GM19395 (cell line): ENCODE measurements around the gene CLRN3.

Experiments used
- ATAC-seq: cut with Tn5 transposase; IDR thresholded peaks from one replicate; pipeline ENCODE4 v1.9.1; 2021; ENCODE audit warnings: mild to moderate bottlenecking, moderate library complexity; ENCODE audit not compliant: unreplicated experiment

CLRN3 gene

DNA sequence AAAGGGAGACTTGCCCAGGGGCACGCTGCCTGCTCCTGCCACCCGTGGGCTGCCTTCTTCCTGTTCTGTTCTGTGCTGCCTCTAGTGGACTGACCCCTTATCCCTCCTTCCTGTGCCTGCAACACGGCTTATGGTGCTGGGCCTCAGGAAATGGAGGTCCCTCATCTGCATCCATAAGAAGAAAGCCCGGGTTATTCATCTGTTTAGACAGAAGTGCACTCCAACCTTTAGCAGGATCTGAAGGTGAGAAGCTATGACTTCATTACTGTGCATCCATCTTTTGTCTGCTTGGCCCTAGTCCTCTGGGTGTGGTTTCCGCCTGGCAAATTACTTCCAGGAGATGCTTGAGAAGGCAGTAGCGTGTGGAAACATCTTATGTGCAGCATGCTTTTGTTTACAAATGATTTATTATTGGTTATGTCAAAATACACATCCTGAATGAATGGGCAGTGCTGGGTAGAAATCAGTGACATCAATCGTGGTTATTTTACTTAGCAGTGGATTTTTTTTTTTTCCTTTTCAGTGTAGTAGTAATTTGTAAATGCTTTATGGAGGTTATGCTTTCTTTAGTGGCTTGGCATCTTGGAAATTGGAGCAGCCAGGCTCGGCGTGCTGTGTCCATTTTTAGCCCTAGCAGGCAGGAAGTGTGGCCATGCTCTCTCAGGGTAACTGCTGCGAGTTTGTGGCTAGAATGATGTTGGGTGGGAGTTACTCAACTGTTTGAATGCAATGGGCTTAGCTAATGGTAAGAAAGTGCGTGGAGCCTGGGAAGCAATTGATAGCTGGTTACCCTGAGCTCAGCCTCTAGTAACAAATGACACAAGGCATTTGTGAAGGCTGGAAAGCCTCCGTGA lies 26.9 kb upstream of the CLRN3 start:
- ATAC-seq, result no peak

GRCh38 chr10:127918572-127918971 lies 25.8 kb upstream of the CLRN3 start:
- ATAC-seq, result no peak

- ATAC-seq, result no peak
Measured at GRCh38 chr10:127916826-127917225, 24.1 kb upstream of the CLRN3 start.

- ATAC-seq, result no peak
Measured at GRCh38 chr10:127915324-127915723, 22.6 kb upstream of the CLRN3 start.

DNA sequence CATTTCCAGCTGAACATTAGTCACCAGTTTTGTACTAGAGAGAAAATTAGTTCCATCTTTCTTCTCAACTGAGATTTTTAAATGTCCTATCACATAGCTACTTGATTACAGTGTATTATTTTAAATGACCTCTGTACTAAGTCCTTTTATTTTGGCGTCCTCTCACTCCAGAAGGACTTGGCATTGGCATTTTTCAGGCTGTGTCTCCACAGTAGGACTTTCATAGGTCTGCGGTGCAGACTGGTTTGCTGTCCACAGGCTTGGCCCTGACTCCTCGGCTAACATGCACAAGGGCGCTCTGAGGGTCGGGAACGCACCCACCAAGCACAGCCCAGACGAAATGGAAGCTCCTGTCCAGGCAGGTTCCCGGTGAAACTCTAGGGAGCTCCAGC lies 20.6 kb upstream of the CLRN3 start:
- ATAC-seq, result no peak

DNA sequence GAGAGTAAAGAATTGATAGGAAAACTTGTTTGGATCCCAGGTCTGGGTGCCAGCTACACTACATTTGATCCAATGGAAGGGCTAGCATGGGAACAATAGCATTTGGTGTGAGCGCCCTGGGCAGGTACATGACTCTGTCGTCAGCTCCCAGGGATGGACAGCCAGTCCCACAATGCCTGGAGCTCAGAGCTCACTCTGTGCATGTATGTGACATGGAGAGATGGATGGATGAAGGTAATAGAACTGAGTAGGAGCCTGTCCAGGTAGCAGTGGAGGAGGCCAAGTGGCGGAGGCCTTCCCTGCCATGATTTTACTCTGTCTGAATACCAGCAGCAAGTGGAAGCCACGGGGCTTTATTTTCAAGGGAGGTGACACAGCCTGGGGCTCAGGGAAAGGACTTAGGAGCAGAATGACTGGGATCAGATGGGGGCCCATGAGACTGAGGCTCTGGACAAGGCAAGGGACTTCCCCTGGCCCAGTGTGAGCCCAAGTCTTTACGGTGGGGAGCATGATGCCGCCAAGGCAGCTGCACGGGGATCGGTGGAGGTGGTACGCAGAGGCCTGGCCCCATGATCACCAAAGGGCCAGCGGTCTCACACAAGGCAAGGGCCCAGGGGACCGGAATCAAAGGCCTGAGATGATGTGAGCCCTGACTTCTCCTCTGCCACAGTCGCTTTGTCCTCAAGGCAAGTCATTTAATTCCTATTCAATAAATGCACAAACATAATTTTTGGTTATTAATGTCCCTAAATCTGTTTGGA lies 20.0 kb upstream of the CLRN3 start:
- no peak for ATAC-seq

DNA sequence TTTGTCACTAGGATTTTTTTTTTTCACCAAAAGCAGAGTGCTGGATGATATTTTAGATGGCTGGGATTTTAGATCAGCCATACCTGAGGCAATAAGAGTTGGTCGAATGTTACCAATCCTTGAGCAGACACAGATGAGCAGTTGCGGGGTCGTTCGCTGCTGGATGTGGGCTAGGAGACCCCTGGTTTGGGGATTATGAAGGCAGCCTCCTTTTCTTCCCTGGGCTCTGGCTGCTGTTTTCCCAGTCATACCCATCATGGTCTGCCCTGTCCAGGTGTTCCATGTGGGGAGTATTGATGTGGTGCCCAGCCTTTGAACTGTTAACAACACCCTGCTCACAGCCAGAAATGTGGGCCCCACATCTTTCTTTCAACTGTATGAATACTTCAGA lies 19.1 kb upstream of the CLRN3 start:
- no peak for ATAC-seq

DNA sequence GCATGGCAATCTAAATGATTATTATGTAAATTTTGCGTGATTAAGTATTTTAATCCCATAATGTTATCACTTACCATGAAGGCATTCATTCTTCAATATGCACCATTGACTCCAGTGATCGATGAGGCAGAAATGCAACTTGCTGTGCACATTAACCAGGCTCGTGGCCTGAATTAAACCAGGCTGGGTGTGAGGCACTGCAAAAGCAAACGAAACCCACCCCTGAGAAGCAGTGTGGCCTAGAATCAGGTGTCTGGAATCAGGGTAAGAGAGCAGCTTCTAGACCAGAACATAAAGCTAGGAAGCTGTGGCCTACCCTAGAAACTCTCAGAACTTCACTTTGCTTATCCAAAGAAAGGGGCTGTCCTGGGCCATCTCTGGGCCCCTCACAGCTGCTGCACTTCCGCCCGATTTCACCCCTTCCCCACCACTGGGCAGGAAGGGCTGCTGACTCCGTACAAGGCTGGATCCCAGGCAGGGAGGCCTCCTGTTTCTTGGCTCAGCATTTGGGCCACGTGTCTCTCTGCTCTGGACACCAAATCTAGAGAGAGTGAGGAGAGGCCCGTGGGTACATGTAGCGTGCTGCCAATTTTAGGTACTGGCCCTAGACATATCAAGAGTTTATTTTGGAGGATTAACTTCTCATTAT lies 18.6 kb upstream of the CLRN3 start:
- no peak for ATAC-seq

- ATAC-seq, result no peak
Measured at GRCh38 chr10:127910464-127910770, 17.7 kb upstream of the CLRN3 start.

- no peak for ATAC-seq
Measured at GRCh38 chr10:127909716-127910463, 17.1 kb upstream of the CLRN3 start.

- no peak for ATAC-seq
Measured at GRCh38 chr10:127908959-127909267, 16.2 kb upstream of the CLRN3 start.

- no peak for ATAC-seq
Measured at GRCh38 chr10:127908106-127908958, 15.6 kb upstream of the CLRN3 start.

- ATAC-seq, result no peak
Measured at GRCh38 chr10:127907411-127908105, 14.8 kb upstream of the CLRN3 start.

GRCh38 chr10:127906548-127907377 lies 14.0 kb upstream of the CLRN3 start, which contains the start of gene PTPRE:
TSS of gene PTPRE (plus strand) at chr10:127907103. CDS start at chr10:128040882, 133,779 bp downstream.
- ATAC-seq, result peak; percentile 82

DNA sequence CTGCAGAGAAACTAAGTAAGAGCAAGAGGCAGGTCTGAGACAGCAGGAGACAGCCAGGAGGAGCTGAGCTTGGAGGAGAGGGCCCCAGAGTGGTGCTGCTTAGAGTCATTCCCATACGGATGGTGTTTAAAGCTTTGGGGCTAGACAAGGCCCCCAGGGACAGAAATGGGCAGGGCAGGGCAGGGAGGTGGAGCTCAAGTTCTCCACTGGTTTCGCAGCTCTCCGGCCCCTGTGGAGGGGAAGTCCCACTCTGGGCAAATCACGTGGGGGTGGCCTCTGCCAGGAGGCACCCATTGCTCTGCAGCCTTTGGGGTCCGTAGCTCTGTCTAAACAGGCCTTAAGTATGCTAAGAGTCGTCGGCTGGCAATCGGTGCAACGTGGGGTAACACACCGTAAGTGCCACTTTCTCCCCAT lies 13.1 kb upstream of the CLRN3 start:
- no peak for ATAC-seq

GRCh38 chr10:127905001-127905847 lies 12.5 kb upstream of the CLRN3 start:
- ATAC-seq, result no peak

DNA sequence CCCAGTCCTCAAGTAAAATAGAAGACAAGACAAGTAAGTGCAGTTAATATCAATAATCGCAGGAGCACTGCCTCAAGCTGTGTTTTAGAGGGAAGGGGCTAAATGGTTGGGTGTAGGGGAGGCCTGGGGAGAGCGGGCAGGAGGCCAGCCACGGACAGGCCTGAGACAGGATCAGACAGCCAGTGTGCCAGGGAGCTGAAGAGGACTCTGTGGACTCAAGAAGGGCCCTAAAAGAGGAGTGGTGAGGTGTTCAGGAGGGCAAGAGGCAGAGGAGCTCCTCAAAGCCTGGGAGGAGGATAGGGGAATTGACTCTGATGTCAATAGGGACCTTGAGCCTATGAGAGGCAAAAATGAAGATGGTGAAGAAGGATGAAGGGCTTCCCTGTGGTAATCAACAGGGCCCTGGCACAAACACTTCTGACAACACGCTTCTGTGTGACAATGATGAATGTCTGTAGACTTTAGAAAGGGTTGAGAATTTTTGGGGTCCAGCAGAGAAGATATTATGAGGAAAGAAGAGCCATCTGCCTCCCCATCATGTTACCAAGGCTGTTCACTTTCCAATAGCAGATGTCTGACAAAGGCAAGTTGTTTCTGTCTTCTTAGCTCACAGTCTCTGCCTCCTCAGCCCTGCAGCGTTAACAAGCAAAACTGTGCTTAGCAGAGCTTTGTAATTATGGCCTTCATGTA lies 11.7 kb upstream of the CLRN3 start:
- no peak for ATAC-seq
